Peyer's patch (tissue), 4 donors: ENCODE data around the gene TNP2. TPM values are rescaled to one million over a fixed set of nuclear protein-coding genes. Genes with fewer than 3 reads are reported as not detected.

ENCODE experiments used
- DNase-seq, 3 donors: peaks; one replicate each; pipeline ENCODE4 v3.0.0-alpha.2; 2017 to 2019
- H3K27ac ChIP-seq, 4 donors: fragments of 200-600 bp; sonication (generic); one replicate each; pipeline ENCODE4 v1.5.1; 2016 to 2019
- H3K27me3 ChIP-seq, 2 donors: fragments of 200-600 bp; sonication (generic); one replicate each; pipeline ENCODE4 v1.5.1; 2019
- H3K36me3 ChIP-seq, 3 donors: fragments of 200-600 bp; sonication (generic); one replicate each; pipeline ENCODE4 v1.5.1; 2016 to 2019
- H3K4me1 ChIP-seq, 4 donors: fragments of 200-600 bp; sonication (generic); one replicate each; pipeline ENCODE4 v1.5.1; 2016 to 2019
- H3K4me3 ChIP-seq, 4 donors: fragments of 200-600 bp; sonication (generic); 1 replicate in 3 of 4; 2 replicates in 1 of 4; pipeline ENCODE4 v1.5.1; 2016 to 2019; ENCODE audit warnings: mild to moderate bottlenecking in 1 of 4
- H3K9me3 ChIP-seq, 4 donors: fragments of 200-600 bp; sonication (generic); one replicate each; pipeline ENCODE4 v1.5.1; 2016 to 2019; ENCODE audit warnings: mild to moderate bottlenecking in 1 of 4
- CTCF ChIP-seq, 6 experiments: fragments of 450-650 bp in 4 of 6; fragments of 200-600 bp in 2 of 6; sonication (generic) in 1 of 6; IDR thresholded peaks; one replicate each; pipeline ENCODE4 v1.5.1; 2017 to 2019; ENCODE audit warnings: antibody characterized with exemption in 6 of 6, mild to moderate bottlenecking in 3 of 6, moderate library complexity in 1 of 6
- POLR2A ChIP-seq, 2 donors: fragments of 450-650 bp; IDR thresholded peaks; one replicate each; pipeline ENCODE4 v1.5.1; 2017; ENCODE audit warnings: antibody characterized with exemption in 2 of 2, mild to moderate bottlenecking in 2 of 2, moderate library complexity in 2 of 2
- total RNA-seq, 4 donors: library from RNA; depleted of rRNA; stranded (reverse); fragments of >200 nt; gene quantifications; one replicate each; pipeline ENCODE4 v1.1.0, GENCODE V29; 2016

Gene TNP2
- total RNA-seq, 4 donors from 2014 or later = not detected

- H3K4me1 ChIP-seq = peaks cover 4 to 22% (median 14%) of the 10 kb centered on the region in 4 donors
- H3K36me3 ChIP-seq = no peaks in the 10 kb centered on the region
- H3K27ac ChIP-seq = no peak overlapping the region
- H3K4me3 ChIP-seq = no peak overlapping the region
- H3K27me3 ChIP-seq = no peaks in the 10 kb centered on the region
- H3K9me3 ChIP-seq = no peaks in the 10 kb centered on the region
- no peak for TF ChIP-seq CTCF (IDR thresholded peaks at IDR 0.05)
- no peak for TF ChIP-seq POLR2A (IDR thresholded peaks at IDR 0.05)
- DNase-seq = no peak
Observed at GRCh38 chr16:11313493-11314308, 44.6 kb upstream of the TNP2 start.

DNA sequence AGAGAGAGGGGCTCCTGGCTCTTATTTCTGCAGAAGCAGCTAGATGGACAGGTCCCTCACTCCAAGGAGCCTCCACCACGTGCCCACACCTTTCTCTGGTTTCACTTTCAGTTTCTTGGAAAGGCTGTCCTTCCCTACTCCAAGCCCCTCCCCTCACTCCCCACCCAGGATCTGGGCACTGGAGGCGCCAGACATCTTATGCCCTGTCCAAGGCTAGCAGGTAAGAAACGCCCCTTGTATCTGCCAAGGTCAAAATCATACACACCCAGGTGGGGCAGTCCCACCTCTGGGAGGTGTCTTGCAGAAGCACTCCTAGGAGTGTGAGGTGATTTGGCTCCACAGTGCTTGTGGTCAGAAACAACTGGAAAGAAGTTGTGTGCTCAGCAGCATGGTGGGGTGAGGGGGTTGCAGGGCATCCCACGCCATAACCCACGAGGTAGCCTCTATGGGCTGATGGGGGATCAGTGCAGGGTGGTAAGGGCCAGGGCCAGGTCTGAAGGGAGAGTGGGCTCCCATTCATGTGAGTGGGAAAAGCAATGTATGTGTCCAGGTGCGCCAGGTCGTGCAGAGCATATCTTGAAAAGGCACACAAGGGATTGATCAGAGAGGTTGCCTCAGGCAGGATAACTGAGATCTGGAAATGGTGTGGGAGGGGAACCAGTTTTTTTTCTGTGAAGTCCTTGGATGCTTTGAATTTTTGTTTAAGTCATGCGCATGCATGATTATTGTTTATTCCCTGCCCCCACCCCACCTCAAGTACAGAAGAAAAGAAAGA, 43.8 kb upstream of the TNP2 start:
- Histone ChIP-seq H3K9me3 (no peaks in the 10 kb centered on the region), H3K36me3 (no peaks in the 10 kb centered on the region), H3K27ac (peak overlapping the region in 2 of 4 donors; percentile 12 to 83), H3K4me3 (no peak overlapping the region), H3K4me1 (peaks cover 4 to 29% (median 16%) of the 10 kb centered on the region in 4 donors), H3K27me3 (no peaks in the 10 kb centered on the region)
- DNase-seq = peak; percentile 59 to 77 (median 66)
- TF ChIP-seq CTCF (IDR thresholded peaks at IDR 0.05) (no peak), POLR2A (IDR thresholded peaks at IDR 0.05) (no peak)

DNA sequence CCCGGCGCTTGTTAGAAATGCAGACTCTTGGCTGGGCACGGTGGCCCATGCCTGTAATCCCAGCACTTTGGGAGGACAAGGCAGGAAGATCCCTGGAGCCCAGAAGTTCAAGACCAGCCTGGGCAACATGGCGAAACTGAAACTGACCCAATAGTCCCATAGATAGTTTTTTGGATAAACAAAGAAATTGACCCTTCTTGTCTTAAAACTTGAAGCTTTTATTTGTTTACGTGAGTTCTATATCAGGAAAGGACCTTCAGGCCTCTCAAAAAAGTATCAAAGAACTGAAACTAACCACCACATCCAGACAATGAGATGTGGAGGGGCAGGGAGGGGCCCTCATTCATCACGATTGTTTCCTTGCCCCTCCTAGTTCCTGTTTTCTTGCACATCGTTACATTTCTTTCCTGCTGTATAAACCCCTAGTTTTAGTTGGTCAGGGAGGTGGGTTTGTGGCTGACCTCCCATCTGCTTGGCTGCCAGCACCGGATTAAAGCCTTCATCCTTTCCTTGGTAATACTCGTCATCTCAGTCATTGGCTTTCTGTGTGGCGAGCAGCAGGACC, 42.0 kb upstream of the TNP2 start:
- Histone ChIP-seq H3K4me3 (no peak overlapping the region), H3K4me1 (peaks cover 4 to 29% (median 21%) of the 10 kb centered on the region in 4 donors), H3K9me3 (no peaks in the 10 kb centered on the region), H3K27me3 (no peaks in the 10 kb centered on the region), H3K36me3 (no peaks in the 10 kb centered on the region), H3K27ac (peak overlapping the region in 2 of 4 donors; percentile 79 to 83)
- DNase-seq = peak in 2 of 3 donors; percentile 76 to 82
- TF ChIP-seq POLR2A (IDR thresholded peaks at IDR 0.05) (no peak), CTCF (IDR thresholded peaks at IDR 0.05) (no peak)

DNA sequence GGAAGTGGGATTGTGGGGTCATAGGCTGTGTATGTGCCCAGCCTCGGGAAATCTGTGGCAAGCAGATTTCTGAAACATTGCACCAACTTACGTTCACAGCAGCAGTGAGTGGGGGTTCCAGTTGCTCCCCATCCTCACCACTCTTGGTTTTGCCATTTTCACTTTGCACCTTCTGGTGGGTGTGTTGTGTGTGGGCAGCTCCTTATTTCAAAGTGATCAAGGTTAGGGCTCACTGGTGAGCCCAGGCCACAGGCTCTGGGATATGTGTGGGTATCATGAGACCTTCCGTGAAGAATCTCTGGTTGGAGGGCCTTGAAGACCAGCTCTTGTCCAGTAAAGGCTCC, 41.5 kb upstream of the TNP2 start:
- DNase-seq = no peak
- H3K27ac ChIP-seq = peak overlapping the region in 3 of 4 donors; percentile 21 to 83 (median 79)
- no peak overlapping the region for H3K4me3 ChIP-seq
- H3K9me3 ChIP-seq = no peaks in the 10 kb centered on the region
- H3K36me3 ChIP-seq = no peaks in the 10 kb centered on the region
- H3K27me3 ChIP-seq = no peaks in the 10 kb centered on the region
- H3K4me1 ChIP-seq = peaks cover 4 to 29% (median 21%) of the 10 kb centered on the region in 4 donors
- TF ChIP-seq CTCF (IDR thresholded peaks at IDR 0.05) = no peak

DNA sequence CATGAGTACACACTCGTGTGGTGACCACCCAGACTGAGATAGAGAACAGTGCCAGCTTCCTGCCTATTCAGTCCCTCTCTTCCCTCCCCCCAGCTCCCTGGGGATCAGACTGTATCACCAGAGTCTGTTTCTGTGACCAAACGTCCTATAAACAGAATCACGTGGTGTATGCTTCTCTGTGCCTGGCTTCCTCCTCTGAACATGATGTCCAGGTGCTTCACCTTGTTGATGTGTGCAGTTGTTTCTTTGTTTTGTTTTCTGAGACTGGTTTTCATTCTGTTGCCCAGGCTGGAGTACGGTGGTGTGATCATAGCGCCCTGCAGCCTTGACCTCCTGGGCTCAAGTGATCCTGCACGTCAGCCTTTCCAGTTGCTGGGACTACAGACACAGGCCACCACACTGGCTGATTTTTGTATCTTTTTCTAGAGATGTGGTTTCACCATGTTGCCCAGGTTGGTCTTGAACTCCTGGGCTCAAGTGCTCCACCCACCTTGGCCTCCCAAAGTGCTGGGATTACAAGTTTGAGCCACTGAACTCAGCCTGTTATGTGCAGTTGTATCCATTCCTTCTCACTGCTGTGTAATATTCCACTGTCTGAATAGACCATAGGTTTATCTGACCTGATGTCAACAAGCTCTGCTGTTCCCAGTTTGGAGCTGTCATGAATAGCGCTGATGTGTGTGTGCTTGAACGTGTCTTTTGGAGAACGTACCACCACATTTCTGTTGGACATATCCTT, 40.9 kb upstream of the TNP2 start:
- Histone ChIP-seq H3K4me1 (peaks cover 4 to 29% (median 21%) of the 10 kb centered on the region in 4 donors), H3K4me3 (no peak overlapping the region), H3K36me3 (no peaks in the 10 kb centered on the region), H3K27me3 (no peaks in the 10 kb centered on the region), H3K9me3 (no peaks in the 10 kb centered on the region), H3K27ac (peak overlapping the region in 3 of 4 donors; percentile 21 to 83 (median 79))
- TF ChIP-seq POLR2A (IDR thresholded peaks at IDR 0.05) = no peak
- TF ChIP-seq CTCF (IDR thresholded peaks at IDR 0.05) = no peak
- peak in 2 of 3 donors; percentile 92 to 95 for DNase-seq
